Choroid plexus epithelial cell (primary cell): Measurements from ENCODE around the gene C16orf89.

Source experiments
- DNase-seq: peaks from one replicate; pipeline ENCODE4 v3.0.0-alpha.2; 2010; ENCODE audit warnings: low read depth
- H3K4me3 ChIP-seq: 2 replicates; pipeline ENCODE4 v1.5.1; 2011; ENCODE audit warnings: low read depth, mild to moderate bottlenecking, control low read depth, low read length, moderate library complexity
- TF ChIP-seq, protein P1 (sequence below): conservative IDR thresholded peaks from 2 replicates; pipeline ENCODE4 v1.5.1; 2011; ENCODE audit warnings: low read depth, mild to moderate bottlenecking, control low read depth, inconsistent platforms, low read length, moderate library complexity

Gene C16orf89

DNA sequence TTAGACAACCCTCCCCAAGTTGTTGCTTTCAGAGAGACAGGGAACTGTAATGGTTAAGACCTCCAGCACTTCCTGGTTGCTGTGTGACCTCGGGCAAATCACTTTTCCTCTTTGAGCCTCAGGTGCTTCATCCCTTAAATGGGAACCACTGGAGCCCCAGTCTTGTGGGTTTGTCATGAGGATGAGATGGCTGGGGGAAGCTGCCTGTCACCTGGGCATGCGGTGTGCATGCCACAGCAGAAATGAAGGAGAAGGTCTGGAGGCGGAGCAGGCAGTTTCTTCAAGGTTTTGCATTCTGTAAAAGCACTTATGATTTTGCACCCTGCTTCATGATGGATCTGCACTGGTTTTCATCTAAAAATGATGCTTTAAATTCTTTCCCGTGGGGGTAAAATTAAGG lies 54.1 kb downstream of the C16orf89 start:
- TF ChIP-seq, protein P1, sequence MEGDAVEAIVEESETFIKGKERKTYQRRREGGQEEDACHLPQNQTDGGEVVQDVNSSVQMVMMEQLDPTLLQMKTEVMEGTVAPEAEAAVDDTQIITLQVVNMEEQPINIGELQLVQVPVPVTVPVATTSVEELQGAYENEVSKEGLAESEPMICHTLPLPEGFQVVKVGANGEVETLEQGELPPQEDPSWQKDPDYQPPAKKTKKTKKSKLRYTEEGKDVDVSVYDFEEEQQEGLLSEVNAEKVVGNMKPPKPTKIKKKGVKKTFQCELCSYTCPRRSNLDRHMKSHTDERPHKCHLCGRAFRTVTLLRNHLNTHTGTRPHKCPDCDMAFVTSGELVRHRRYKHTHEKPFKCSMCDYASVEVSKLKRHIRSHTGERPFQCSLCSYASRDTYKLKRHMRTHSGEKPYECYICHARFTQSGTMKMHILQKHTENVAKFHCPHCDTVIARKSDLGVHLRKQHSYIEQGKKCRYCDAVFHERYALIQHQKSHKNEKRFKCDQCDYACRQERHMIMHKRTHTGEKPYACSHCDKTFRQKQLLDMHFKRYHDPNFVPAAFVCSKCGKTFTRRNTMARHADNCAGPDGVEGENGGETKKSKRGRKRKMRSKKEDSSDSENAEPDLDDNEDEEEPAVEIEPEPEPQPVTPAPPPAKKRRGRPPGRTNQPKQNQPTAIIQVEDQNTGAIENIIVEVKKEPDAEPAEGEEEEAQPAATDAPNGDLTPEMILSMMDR: no peak
- DNase-seq: no peak
- no peak overlapping the region for H3K4me3 ChIP-seq

DNA sequence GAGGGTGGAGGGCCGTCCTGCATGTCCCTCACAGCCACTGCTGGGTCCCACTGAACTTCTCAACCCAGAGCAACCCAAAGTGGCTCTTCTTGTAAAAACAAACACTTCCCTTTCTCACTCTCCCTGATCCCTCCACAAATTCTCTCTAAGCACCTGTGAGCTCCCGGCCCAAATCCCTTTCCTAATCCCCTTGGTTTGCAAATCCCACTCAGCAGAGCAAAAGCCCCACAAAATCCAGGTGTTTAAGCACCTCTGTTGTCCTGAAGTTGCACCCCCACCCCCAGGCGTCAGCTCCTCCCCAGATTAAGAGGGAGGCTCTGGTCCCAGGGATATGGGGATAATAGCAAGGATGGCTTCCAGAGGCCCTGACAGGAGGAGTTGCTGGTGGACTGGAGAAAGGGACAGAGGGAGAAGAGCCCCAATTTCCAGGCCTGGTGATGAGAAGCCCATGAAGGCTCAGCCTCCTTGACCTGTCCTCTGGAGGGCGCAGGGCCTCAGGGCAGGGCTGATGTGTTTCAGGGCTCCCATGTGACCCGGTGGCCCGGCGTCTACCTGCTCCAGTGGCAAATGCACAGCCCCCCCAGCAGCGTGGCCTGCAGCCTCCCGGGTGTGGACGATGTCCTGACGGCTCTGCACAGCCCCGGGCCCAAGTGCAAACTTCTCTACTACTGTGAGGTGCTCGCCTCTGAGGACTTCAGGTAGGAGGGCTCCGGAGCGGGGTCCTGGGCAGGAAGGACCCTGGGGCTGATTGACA lies 55.0 kb downstream of the C16orf89 start:
- DNase-seq: no peak
- TF ChIP-seq, protein P1: no peak
- no peak overlapping the region for H3K4me3 ChIP-seq

DNA sequence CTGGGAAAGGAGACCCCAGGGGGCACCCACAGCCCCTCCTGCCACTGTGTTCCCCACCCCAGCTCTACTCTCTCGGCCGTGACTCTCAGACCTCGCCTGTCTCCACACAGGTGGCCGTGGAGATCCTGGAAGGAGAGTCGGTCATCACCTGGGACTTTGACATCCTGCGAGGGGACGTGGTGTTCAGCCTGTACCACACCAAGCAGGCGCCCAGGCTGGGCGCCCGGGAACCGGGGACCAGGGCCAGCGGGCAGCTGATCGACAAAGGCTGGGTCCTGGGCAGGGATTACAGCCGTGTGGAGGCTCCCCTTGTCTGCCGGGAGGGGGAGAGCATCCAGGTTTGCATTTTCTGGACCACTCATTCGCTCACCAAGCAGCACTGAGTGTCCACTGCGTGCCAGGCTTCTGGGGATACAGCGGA lies 57.4 kb downstream of the C16orf89 start:
- no peak for DNase-seq
- H3K4me3 ChIP-seq: no peak overlapping the region
- TF ChIP-seq, protein P1: no peak

DNA sequence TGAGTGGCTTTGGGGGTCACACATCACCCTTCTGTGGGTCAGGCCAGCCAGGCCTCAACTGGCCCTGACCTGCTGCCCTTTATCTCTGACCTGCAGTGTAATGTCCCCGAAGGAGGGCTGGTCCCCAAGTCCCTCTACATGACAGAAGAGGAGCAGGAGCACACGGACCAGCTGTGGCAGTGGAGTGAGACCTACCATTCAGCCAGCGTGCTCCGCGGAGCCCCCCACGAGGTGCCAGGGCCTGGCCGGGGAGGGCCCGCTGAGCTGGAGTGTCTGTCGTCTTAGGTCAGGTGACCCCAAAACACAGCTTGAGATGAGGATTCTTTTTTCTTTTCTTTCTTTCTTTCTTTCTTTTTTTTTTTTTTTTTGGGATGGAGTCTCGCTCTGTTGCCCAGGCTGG lies 58.5 kb downstream of the C16orf89 start:
- H3K4me3 ChIP-seq: no peak overlapping the region
- no peak for DNase-seq
- TF ChIP-seq, protein P1: no peak

DNA sequence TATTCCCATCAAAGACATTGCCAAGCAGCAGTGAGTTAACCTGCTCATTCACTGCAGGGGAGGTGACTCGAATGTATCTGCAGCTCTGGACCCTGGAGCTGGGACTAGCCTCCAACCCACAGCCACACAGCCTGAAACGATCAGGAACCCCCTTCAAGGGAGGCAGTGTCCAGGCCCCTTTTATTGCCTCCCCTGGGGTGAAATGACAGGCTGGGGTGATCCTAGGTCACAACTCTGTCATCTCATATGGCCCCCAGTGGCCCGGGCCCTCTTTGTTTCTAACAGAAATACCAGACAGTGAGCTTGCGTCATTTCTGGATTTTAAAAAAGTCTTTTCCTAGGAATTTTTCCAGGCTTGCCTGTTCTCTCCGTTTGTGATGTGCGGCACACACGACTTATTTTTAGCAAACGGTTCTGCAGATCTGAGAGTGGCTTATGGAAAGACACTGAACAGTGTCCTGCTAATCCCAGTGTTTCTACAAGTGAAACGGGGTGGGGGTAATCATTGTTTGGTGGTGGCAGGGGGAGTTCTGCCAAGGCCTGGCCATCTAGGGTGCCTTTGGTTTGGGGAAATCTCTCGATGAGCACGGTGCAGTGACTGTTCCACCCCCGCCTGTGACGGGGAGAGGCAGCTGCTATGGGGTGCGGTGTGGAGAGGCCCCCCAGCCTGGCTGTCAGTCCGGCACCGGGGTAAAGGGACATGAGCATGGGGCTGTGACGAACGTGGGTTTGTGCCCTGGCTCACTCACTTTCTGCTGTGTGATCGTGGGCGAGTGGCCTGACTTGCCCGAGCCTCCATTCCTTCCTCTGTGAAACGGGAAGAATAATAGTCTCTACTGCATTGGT lies 59.2 kb downstream of the C16orf89 start:
- DNase-seq: no peak
- H3K4me3 ChIP-seq: no peak overlapping the region

DNA sequence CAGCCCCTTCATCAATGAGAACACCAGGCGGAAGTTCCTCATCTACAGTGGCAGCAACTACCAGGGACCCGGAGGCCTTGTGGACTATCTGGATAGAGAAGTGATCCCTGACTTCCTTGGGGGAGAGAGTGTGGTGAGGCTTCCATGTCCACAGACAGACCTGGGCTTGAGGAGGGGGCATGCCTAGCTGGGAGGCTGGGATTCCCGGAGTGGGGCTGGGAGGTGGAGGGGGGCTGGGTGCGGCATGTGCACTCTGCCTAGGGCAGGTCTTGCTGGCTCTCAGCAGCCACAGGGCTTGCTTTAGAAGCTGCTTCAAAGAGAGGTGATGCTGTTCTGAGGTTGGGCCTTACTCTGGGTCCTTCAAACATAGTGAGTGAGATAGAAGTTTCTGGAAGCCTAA lies 59.8 kb downstream of the C16orf89 start:
- no peak overlapping the region for H3K4me3 ChIP-seq
- TF ChIP-seq, protein P1: no peak
- DNase-seq: no peak

More for the DNA sequence above, 59.2 kb downstream of the C16orf89 start:
- TF ChIP-seq, protein P1: no peak
